CD4-positive, alpha-beta T cell (primary cell): ENCODE measurements around the gene STOM. TPM values are rescaled to one million over a fixed set of nuclear protein-coding genes. Genes with fewer than 3 reads are reported as not detected.

Source experiments
- ATAC-seq: fragments of 200-7000 bp; cut with Tn5 transposase; one replicate; pipeline ENCODE4 v1.10.0; 2022; ENCODE audit warnings: mild to moderate bottlenecking; ENCODE audit not compliant: poor library complexity
- CTCF ChIA-PET: fragments of 350-600 bp; sonication (Branson Sonifier 250); formaldehyde crosslinking; loops from one replicate; lab custom pipeline; 2021; ENCODE audit warnings: antibody characterized with exemption, inconsistent platforms; lab: Charles Lee
- POLR2A ChIA-PET: fragments of 350-600 bp; sonication (Branson Sonifier 250); formaldehyde crosslinking; loops from one replicate; lab custom pipeline; 2021; ENCODE audit warnings: antibody characterized with exemption, inconsistent platforms; lab: Charles Lee
- DNase-seq, 14 experiments: peaks; one replicate each; pipeline ENCODE4 v3.0.0-alpha.2; 2013 to 2020; ENCODE audit warnings: mixed read lengths in 2 of 14
- H3K27ac ChIP-seq, 2 donors: one replicate each; pipeline versions ENCODE4 v1.5.1 to v1.7.0; 2013; ENCODE audit warnings: low read length in 2 of 2, low read depth in 1 of 2, mild to moderate bottlenecking in 1 of 2
- H3K27me3 ChIP-seq, 2 experiments: 1 replicate in 1 of 2; 2 replicates in 1 of 2; pipeline versions ENCODE4 v1.6.1 to v1.7.0; 2013; ENCODE audit warnings: low read length in 2 of 2, control low read depth in 1 of 2, mild to moderate bottlenecking in 1 of 2, moderate library complexity in 1 of 2; ENCODE audit not compliant: insufficient read depth in 2 of 2, control insufficient read depth in 1 of 2
- H3K36me3 ChIP-seq: one replicate; pipeline ENCODE4 v1.6.1; 2013; ENCODE audit warnings: low read length, control low read depth; ENCODE audit not compliant: insufficient read depth
- H3K4me1 ChIP-seq: one replicate; pipeline ENCODE4 v1.6.1; 2013; ENCODE audit warnings: low read length, control low read depth; ENCODE audit not compliant: insufficient read depth
- H3K4me3 ChIP-seq: one replicate; pipeline ENCODE4 v1.5.1; 2013; ENCODE audit warnings: mild to moderate bottlenecking, low read length, moderate library complexity
- H3K9me3 ChIP-seq, 2 experiments: 1 replicate in 1 of 2; 2 replicates in 1 of 2; pipeline versions ENCODE4 v1.6.1 to v1.7.0; 2013; ENCODE audit warnings: low read length in 2 of 2, mild to moderate bottlenecking in 2 of 2, control low read depth in 1 of 2, moderate library complexity in 1 of 2; ENCODE audit not compliant: control insufficient read depth in 1 of 2, insufficient read depth in 1 of 2
- H3K27ac Mint-ChIP-seq: one replicate; pipeline ENCODE4 v1.8.0; 2020; ENCODE audit warnings: mixed read lengths
- H3K27me3 Mint-ChIP-seq: one replicate; pipeline ENCODE4 v1.8.0; 2021; ENCODE audit warnings: mixed read lengths
- H3K36me3 Mint-ChIP-seq: one replicate; pipeline ENCODE4 v1.8.0; 2021; ENCODE audit warnings: low read depth, mixed read lengths
- H3K4me1 Mint-ChIP-seq: one replicate; pipeline ENCODE4 v1.8.0; 2021; ENCODE audit warnings: low read depth, mixed read lengths
- H3K4me3 Mint-ChIP-seq: one replicate; pipeline ENCODE4 v1.8.0; 2020; ENCODE audit warnings: mild to moderate bottlenecking, mixed read lengths
- H3K9me3 Mint-ChIP-seq: one replicate; pipeline ENCODE4 v1.8.0; 2020; ENCODE audit warnings: mixed read lengths
- intact Hi-C, 2 experiments: fragments of 100-400 bp; cut with DNase I in 1 of 2; cut with micrococcal nuclease in 1 of 2; formaldehyde crosslinking; loops; one replicate each; pipeline versions ENCODE4 v1.15.1 to v1.9.0; 2023 to 2025; cut with DNase I, micrococcal nuclease
- total RNA-seq, 174 experiments: library from RNA in 2 of 174; stranded (reverse) in 2 of 174; gene quantifications; one replicate each; pipeline ENCODE4 v1.2.3 and lab custom pipeline; 2021 to 2026
- TF ChIP-seq, protein P1 (sequence below): fragments of 200-600 bp; IDR thresholded peaks from one replicate; pipeline ENCODE4 v1.8.0; 2022; ENCODE audit warnings: antibody characterized with exemption, mild to moderate bottlenecking

STOM gene
- total RNA-seq, 2 experiments from 2014 or later: 26.1 to 27.9 TPM

DNA sequence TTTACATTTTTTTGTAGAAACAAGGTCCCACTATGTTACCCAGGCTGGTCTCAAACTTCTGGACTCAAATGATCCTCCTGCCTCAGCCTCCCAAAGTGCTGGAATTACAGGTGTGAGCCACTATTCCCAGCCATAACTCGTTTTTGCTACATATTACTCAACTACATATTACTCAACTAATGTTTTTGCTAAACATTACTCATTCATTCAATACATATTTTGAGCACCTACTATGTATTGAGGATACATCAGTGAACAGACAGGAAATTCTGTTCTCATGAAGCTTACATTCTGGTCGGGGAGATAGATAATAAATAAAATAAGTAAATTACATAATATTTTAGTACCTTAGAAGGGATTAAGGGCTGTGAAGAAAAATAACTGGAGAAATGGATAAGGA lies 34.9 kb upstream of the STOM start:
- TF ChIP-seq, protein P1, sequence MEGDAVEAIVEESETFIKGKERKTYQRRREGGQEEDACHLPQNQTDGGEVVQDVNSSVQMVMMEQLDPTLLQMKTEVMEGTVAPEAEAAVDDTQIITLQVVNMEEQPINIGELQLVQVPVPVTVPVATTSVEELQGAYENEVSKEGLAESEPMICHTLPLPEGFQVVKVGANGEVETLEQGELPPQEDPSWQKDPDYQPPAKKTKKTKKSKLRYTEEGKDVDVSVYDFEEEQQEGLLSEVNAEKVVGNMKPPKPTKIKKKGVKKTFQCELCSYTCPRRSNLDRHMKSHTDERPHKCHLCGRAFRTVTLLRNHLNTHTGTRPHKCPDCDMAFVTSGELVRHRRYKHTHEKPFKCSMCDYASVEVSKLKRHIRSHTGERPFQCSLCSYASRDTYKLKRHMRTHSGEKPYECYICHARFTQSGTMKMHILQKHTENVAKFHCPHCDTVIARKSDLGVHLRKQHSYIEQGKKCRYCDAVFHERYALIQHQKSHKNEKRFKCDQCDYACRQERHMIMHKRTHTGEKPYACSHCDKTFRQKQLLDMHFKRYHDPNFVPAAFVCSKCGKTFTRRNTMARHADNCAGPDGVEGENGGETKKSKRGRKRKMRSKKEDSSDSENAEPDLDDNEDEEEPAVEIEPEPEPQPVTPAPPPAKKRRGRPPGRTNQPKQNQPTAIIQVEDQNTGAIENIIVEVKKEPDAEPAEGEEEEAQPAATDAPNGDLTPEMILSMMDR: no peak
- peaks cover 3% of the 10 kb centered on the region for H3K9me3 Mint-ChIP-seq
- H3K27ac Mint-ChIP-seq: no peak overlapping the region
- no peaks in the 10 kb centered on the region for H3K36me3 Mint-ChIP-seq
- H3K4me3 ChIP-seq: no peak overlapping the region
- H3K27me3 Mint-ChIP-seq: peaks cover 5% of the 10 kb centered on the region
- CTCF ChIA-PET: interaction anchor here (1.0 kb wide), 1 partner anchor 85 kb away, joined by 5 read pairs; no protein-coding TSS in a partner anchor
- ATAC-seq (no peak), DNase-seq (no peak)
- H3K4me3 Mint-ChIP-seq: no peak overlapping the region
- no peak overlapping the region for H3K27ac ChIP-seq
- no peaks in the 10 kb centered on the region for H3K4me1 Mint-ChIP-seq
- POLR2A ChIA-PET: no interaction called here
- H3K9me3 ChIP-seq: peaks cover 0 to 5% of the 10 kb centered on the region in 2 experiments
- no peaks in the 10 kb centered on the region for H3K36me3 ChIP-seq
- intact Hi-C loops: loop anchor here in 1 of 2 experiments (5.0 to 10.0 kb wide), 2 partner anchors 420 to 663 kb away; no protein-coding TSS in a partner anchor
- no peaks in the 10 kb centered on the region for H3K27me3 ChIP-seq
- no peaks in the 10 kb centered on the region for H3K4me1 ChIP-seq

DNA sequence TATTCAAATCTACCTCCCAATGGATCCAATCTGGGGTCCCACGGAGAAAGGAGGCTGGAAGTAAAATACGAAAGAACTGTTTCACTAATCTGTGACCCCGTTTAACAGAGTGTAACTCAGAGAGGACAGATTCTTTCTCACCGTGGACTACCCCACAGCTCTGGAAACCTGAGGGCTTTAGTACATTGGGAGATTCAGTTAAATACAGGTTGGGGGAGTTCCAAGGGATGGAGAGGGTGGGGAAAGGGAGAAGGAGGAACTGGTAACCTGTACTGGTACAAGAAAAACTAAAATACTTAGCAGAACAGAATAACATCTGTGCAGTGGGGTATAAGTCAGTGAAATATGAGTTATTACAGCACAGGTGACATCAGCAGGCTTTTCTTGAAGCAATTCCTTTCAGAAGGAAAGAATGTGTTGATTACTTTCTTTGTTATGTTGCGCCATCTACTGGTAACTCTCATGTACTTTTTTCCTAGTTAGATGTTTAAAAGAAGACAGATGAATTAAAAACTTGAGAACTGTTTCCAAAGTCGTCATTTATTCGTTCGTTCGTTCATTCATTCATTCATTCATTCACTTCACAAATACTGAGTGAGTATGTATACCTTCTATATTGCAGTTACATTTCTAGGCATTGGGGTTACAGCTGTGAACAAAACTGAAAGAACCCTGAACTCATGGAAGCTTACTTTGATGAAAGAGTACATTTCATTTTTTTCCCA lies 30.0 kb upstream of the STOM start:
- Mint-ChIP-seq H3K27me3 (peaks cover 5% of the 10 kb centered on the region), H3K36me3 (no peaks in the 10 kb centered on the region), H3K4me1 (no peaks in the 10 kb centered on the region), H3K9me3 (no peaks in the 10 kb centered on the region), H3K4me3 (no peak overlapping the region), H3K27ac (no peak overlapping the region)
- Histone ChIP-seq H3K4me3 (no peak overlapping the region), H3K36me3 (no peaks in the 10 kb centered on the region), H3K4me1 (no peaks in the 10 kb centered on the region), H3K27ac (no peak overlapping the region), H3K27me3 (no peaks in the 10 kb centered on the region), H3K9me3 (no peaks in the 10 kb centered on the region)
- ChIA-PET CTCF (interaction anchor here (1.3 to 9.8 kb wide), 3 partner anchors 25 to 80 kb away, joined by 3 to 118 read pairs (median 4); no protein-coding TSS in a partner anchor), POLR2A (interaction anchor here (0.9 kb wide), 1 partner anchor 80 kb away, joined by 3 read pairs; no protein-coding TSS in a partner anchor)
- TF ChIP-seq, protein P1: peak; percentile 83
- peak in 3 of 14 experiments; percentile 68 to 81 (median 76) for DNase-seq
- no peak for ATAC-seq
- intact Hi-C loops: loop anchor here (1.0 to 10.0 kb wide), 7 partner anchors 23 to 658 kb away; no protein-coding TSS in a partner anchor

DNA sequence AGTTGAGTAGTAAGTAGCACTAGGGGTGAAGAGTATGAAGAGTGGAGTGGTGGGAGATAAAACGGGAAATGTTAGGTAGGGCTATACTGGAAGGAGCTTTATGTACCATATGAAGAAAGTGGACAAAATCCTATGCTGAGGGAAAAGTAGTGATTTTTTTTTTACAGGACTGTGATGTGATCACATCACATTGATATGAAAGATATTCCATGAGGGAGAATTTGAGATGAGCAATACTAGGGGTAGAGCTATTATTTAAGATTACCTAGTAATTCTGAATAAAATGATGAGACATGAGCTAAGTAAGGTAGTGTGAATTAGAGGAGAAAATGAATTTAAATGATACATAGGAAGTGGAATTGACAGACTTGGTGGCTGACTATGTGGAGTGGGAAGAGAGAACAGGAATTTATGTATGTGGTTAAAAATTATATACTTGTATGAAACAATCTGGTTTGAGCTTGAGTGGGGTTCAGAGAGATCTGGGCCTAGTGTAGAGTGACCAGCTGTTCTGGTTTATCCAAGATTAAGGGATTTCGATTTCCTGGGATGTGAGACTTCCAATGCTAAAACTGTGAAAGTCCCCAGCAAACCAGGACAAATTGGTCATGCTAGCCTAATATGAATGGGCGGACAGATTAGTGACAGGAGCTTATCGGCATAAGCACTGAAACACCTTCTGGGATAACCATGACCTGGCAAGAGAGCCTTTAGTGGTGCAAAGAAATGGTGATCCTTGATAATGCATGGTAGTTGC lies 29.3 kb upstream of the STOM start:
- H3K9me3 Mint-ChIP-seq: no peaks in the 10 kb centered on the region
- TF ChIP-seq, protein P1: no peak
- no peak overlapping the region for H3K27ac Mint-ChIP-seq
- H3K27me3 Mint-ChIP-seq: peaks cover 5% of the 10 kb centered on the region
- H3K4me3 Mint-ChIP-seq: no peak overlapping the region
- ChIA-PET POLR2A (interaction anchor here (0.6 to 0.9 kb wide), 2 partner anchors 79 to 527 kb away, joined by 3 read pairs; no protein-coding TSS in a partner anchor), CTCF (interaction anchor here (1.3 to 9.8 kb wide), 3 partner anchors 24 to 79 kb away, joined by 3 to 118 read pairs (median 4); no protein-coding TSS in a partner anchor)
- intact Hi-C loops: loop anchor here in 1 of 2 experiments (1.0 kb wide), 1 partner anchor 643 kb away; no protein-coding TSS in a partner anchor
- H3K36me3 Mint-ChIP-seq: no peaks in the 10 kb centered on the region
- no peaks in the 10 kb centered on the region for H3K27me3 ChIP-seq
- no peaks in the 10 kb centered on the region for H3K36me3 ChIP-seq
- no peaks in the 10 kb centered on the region for H3K9me3 ChIP-seq
- DNase-seq (no peak), ATAC-seq (no peak)
- no peak overlapping the region for H3K27ac ChIP-seq
- H3K4me3 ChIP-seq: no peak overlapping the region
- no peaks in the 10 kb centered on the region for H3K4me1 Mint-ChIP-seq
- no peaks in the 10 kb centered on the region for H3K4me1 ChIP-seq
